HEK293T (cell line): ENCODE results near the gene SPSB4.

Experiments
- ELF4 ChIP-seq: fragments of 450-650 bp; IDR thresholded peaks from 2 replicates; pipeline ENCODE4 v1.6.1; 2017; ENCODE audit warnings: antibody characterized with exemption
- SP1 ChIP-seq: fragments of 450-650 bp; IDR thresholded peaks from 2 replicates; pipeline ENCODE4 v1.6.1; 2017
- TF ChIP-seq, protein P1 (sequence below): fragments of 450-650 bp; IDR thresholded peaks from 2 replicates; pipeline ENCODE4 v1.6.1; 2016

DNA sequence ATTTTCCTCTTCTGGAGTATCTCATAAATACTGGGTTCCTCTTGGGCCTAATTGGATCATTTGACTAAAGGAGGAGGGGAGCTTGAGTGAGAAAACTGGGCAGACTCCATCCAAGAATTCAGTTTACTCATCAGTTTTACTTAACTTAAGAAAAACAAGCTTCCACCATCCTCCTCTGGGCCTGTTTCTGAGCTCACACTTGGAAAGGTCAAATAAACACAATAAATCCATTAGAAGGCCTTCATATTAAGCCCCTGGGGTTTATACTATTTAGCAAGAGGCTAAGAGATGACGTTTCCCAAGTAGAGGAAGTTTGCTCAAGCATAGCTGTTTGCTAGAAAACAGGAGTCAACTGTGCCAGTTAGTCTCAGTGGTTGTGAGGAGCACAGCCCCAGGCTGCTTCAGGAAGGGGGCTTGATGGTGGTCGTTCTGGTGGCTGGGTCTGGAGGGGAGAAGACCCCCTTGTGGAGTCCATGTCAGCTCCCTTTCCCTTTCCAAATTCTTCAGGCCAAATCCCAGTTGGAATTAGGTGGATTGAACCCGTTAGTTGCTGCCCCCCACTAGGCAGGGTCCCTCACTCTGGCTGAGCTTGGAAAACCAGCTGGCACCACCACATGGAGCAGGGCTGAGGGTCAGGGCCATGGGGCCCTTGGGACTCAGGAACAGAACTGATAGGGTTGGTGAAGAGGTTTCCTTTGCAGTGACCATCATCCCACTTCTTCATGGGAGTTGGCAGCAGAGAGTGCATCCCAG is 64.8 kb downstream of the SPSB4 start:
- TF ChIP-seq, protein P1, sequence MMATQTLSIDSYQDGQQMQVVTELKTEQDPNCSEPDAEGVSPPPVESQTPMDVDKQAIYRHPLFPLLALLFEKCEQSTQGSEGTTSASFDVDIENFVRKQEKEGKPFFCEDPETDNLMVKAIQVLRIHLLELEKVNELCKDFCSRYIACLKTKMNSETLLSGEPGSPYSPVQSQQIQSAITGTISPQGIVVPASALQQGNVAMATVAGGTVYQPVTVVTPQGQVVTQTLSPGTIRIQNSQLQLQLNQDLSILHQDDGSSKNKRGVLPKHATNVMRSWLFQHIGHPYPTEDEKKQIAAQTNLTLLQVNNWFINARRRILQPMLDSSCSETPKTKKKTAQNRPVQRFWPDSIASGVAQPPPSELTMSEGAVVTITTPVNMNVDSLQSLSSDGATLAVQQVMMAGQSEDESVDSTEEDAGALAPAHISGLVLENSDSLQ: no peak
- TF ChIP-seq ELF4: no peak
- TF ChIP-seq SP1: no peak
